Activated CD8-positive, alpha-beta T cell treated with anti-CD3 and anti-CD28 coated beads, Interleukin-2, amount 10 ng/mL, durations not matched to agents 7 days and 5 days (primary cell): ENCODE data around the gene CDCA4. TPM values are rescaled to one million over a fixed set of nuclear protein-coding genes. Genes with fewer than 3 reads are reported as not detected.

ENCODE experiments used
- ATAC-seq: fragments of 150-1000 bp; cut with Tn5 transposase; one replicate; pipeline ENCODE4 v1.10.0; 2021; ENCODE audit warnings: moderate library complexity
- CTCF ChIA-PET: fragments of 350-600 bp; sonication (Branson Sonifier 250); formaldehyde crosslinking; loops from one replicate; lab custom pipeline; 2021; ENCODE audit warnings: antibody characterized with exemption; lab: Charles Lee
- POLR2A ChIA-PET: fragments of 350-600 bp; sonication (Branson Sonifier 250); formaldehyde crosslinking; loops from one replicate; lab custom pipeline; 2021; ENCODE audit warnings: antibody characterized with exemption; lab: Charles Lee
- DNase-seq: peaks from one replicate; pipeline ENCODE4 v3.0.0-alpha.2; 2020
- H3K27ac Mint-ChIP-seq: one replicate; pipeline ENCODE4 v1.8.0; 2021; ENCODE audit warnings: mild to moderate bottlenecking, mixed read lengths
- H3K27me3 Mint-ChIP-seq: one replicate; pipeline ENCODE4 v1.8.0; 2021; ENCODE audit warnings: low read depth, mixed read lengths
- H3K36me3 Mint-ChIP-seq: one replicate; pipeline ENCODE4 v1.8.0; 2021; ENCODE audit warnings: low read depth, mixed read lengths
- H3K4me1 Mint-ChIP-seq: one replicate; pipeline ENCODE4 v1.8.0; 2021; ENCODE audit warnings: low read depth, mixed read lengths
- H3K4me3 Mint-ChIP-seq: one replicate; pipeline ENCODE4 v1.8.0; 2021; ENCODE audit warnings: mild to moderate bottlenecking, mixed read lengths
- H3K9me3 Mint-ChIP-seq: one replicate; pipeline ENCODE4 v1.8.0; 2022; ENCODE audit warnings: mixed read lengths; ENCODE audit not compliant: insufficient read depth
- total RNA-seq, 2 experiments: library from RNA; stranded (reverse); gene quantifications; one replicate each; pipeline ENCODE4 v1.2.3, GENCODE V29; 2021

CDCA4 gene
- total RNA-seq, 2 experiments from 2014 or later: 59.9 to 62.3 TPM

DNA sequence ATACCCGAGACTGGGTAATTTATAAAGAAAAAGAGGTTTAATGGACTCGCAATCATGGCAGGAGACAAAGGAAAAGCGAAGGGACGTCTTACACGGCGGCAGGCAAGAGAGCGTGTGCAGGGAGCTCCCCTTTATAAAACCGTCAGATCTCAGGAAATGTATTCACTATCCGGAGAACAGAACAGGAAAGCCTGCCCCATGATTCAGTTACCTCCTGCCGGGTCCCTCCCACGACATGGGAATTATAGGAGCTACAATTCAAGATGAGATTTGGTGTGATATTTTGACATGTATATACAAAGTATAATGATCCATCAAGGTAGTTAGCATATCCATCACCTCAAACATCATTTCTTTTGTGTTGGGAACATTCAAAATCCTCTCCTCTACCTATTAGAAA is 2.3 kb upstream of the CDCA4 start:
- ChIA-PET CTCF (interaction anchor here (1.2 kb wide), 1 partner anchor 33 kb away, joined by 3 read pairs; no protein-coding TSS in a partner anchor), POLR2A (interaction anchor here (1.1 kb wide), 1 partner anchor 278 kb away, joined by 7 read pairs; no protein-coding TSS in a partner anchor)
- no peaks in the 10 kb centered on the region for H3K9me3 Mint-ChIP-seq
- DNase-seq: no peak
- H3K4me3 Mint-ChIP-seq: peak overlapping the region; percentile 16
- peaks cover 56% of the 10 kb centered on the region for H3K4me1 Mint-ChIP-seq
- no peaks in the 10 kb centered on the region for H3K27me3 Mint-ChIP-seq
- H3K36me3 Mint-ChIP-seq: peaks cover 28% of the 10 kb centered on the region
- ATAC-seq: no peak
- H3K27ac Mint-ChIP-seq: no peak overlapping the region

DNA sequence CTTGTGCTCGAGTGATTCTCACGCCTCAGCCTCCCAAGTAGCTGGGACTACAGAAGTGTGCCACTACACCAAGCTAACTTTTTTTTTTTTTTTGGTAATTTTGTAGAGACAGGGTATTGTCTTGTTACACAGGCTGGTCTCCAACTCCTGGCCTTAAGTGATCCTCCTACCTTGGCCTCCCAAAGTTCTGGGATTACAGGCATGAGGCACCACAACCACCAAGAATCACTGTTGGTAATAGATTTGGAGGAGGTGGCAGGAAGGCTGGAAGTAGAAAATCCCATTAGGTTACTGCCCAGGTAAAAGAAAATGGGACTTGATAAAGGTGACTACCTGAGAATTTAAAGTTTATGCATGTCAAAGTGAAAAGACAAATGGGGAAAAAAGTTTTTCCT is 1.4 kb upstream of the CDCA4 start:
- ATAC-seq: no peak
- ChIA-PET CTCF (interaction anchor here (1.2 kb wide), 1 partner anchor 32 kb away, joined by 3 read pairs; no protein-coding TSS in a partner anchor), POLR2A (no interaction called here)
- Mint-ChIP-seq H3K27me3 (no peaks in the 10 kb centered on the region), H3K27ac (peak overlapping the region; percentile 85), H3K4me3 (peak overlapping the region; percentile 93), H3K36me3 (peaks cover 33% of the 10 kb centered on the region), H3K4me1 (peaks cover 62% of the 10 kb centered on the region), H3K9me3 (no peaks in the 10 kb centered on the region)
- DNase-seq: no peak

DNA sequence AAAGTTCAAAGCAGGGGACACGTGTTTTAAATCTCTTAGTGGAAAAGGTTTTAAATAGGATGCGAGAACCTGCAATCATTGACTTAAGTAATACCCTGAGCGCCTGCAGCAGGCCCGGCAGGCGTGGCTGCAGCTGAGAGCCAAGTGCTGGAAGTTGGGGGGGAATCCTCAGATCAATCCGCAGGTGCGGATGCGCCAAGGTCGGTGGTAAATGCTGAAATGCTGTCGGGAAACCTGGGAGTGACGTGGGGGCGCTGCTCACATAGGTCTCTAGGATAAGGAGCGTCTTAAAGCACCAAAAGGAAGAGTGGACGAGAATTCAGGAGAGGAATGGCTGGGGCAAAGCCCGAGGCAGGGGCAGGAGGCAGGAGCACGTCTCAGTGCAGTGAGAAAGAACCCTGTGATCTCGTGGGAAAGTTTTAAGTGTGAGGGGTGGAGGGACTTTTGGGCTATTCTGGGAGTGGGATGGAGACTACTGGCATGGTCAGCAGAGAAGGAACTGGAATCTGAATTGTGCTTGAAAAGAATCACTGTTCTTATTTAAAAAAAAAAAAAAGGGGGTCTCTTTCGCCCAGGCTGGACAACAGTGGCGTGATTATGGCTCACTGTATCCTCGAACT is 883 bp upstream of the CDCA4 start:
- CTCF ChIA-PET: interaction anchor here (1.0 to 3.3 kb wide), 4 partner anchors 10 to 64 kb away, joined by 3 to 36 read pairs (median 5); no protein-coding TSS in a partner anchor
- Mint-ChIP-seq H3K36me3 (peaks cover 34% of the 10 kb centered on the region), H3K9me3 (no peaks in the 10 kb centered on the region), H3K4me1 (peaks cover 62% of the 10 kb centered on the region), H3K27me3 (no peaks in the 10 kb centered on the region), H3K27ac (peak overlapping the region; percentile 85), H3K4me3 (peak overlapping the region; percentile 93)
- ATAC-seq (peak; percentile 1), DNase-seq (peak; percentile 52)
- POLR2A ChIA-PET: interaction anchor here (1.0 to 2.9 kb wide), 6 partner anchors 10 to 44 kb away, joined by 3 to 15 read pairs (median 5); partner anchors contain the start of gene GPR132

- no peaks in the 10 kb centered on the region for H3K27me3 Mint-ChIP-seq
- CTCF ChIA-PET: interaction anchor here (0.8 to 3.3 kb wide), 5 partner anchors 11 to 45 kb away, joined by 3 to 36 read pairs (median 5); no protein-coding TSS in a partner anchor
Measured at GRCh38 chr14:105019861-105020814, 745 bp downstream of the CDCA4 start.

GRCh38 chr14:105018414-105018813 is 2.5 kb downstream of the CDCA4 start:
- peak overlapping the region; percentile 92 for H3K4me3 Mint-ChIP-seq
- peak overlapping the region; percentile 60 for H3K27ac Mint-ChIP-seq
- H3K27me3 Mint-ChIP-seq: no peaks in the 10 kb centered on the region
- peaks cover 67% of the 10 kb centered on the region for H3K4me1 Mint-ChIP-seq
- no peaks in the 10 kb centered on the region for H3K9me3 Mint-ChIP-seq
- peaks cover 48% of the 10 kb centered on the region for H3K36me3 Mint-ChIP-seq
- POLR2A ChIA-PET: interaction anchor here (0.9 to 1.0 kb wide), 2 partner anchors 28 to 33 kb away, joined by 4 read pairs; no protein-coding TSS in a partner anchor
- no peak for DNase-seq
- CTCF ChIA-PET: interaction anchor here (1.0 to 3.3 kb wide), 3 partner anchors 27 to 68 kb away, joined by 3 to 36 read pairs (median 3); partner anchors contain the start of gene GPR132
- no peak for ATAC-seq

More at GRCh38 chr14:105019861-105020814, 745 bp downstream of the CDCA4 start:
- peak overlapping the region; percentile 92 for H3K4me3 Mint-ChIP-seq
- peaks cover 67% of the 10 kb centered on the region for H3K4me1 Mint-ChIP-seq
- ATAC-seq: peak; percentile 19
- H3K36me3 Mint-ChIP-seq: peaks cover 45% of the 10 kb centered on the region
- peak; percentile 60 for DNase-seq
- POLR2A ChIA-PET: interaction anchor here (0.6 to 2.9 kb wide), 16 partner anchors 11 to 268 kb away, joined by 3 to 15 read pairs (median 4); partner anchors contain the start of gene GPR132
- no peaks in the 10 kb centered on the region for H3K9me3 Mint-ChIP-seq
- peak overlapping the region; percentile 91 for H3K27ac Mint-ChIP-seq

DNA sequence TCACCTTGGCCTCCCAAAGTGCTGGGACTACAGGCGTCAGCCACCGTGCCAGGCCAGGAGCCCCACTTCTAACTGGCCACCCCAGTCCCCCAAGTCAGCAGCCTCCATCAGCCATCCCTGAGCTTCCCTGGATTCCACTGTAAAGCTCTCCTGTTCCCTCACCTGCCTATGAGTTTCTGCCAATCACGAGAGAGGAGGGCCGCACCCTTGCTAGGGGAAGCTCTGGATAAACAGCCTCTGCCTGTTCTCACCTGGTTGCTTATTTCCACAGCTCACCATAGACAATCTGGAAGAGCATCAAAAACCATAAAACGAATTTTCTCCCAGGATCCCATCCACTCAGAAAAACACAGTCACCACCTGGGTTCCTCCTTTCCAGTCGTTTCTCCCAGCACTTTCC is 5.0 kb downstream of the CDCA4 start:
- H3K9me3 Mint-ChIP-seq: no peaks in the 10 kb centered on the region

GRCh38 chr14:105015242-105015641 is 5.6 kb downstream of the CDCA4 start:
- Mint-ChIP-seq H3K4me1 (peaks cover 64% of the 10 kb centered on the region), H3K27ac (peak overlapping the region; percentile 17), H3K4me3 (peak overlapping the region; percentile 3), H3K9me3 (no peaks in the 10 kb centered on the region), H3K27me3 (no peaks in the 10 kb centered on the region), H3K36me3 (peaks cover 65% of the 10 kb centered on the region)
- no peak for DNase-seq
- ChIA-PET CTCF (interaction anchor here (1.6 kb wide), 2 partner anchors 31 to 72 kb away, joined by 3 to 6 read pairs; no protein-coding TSS in a partner anchor), POLR2A (interaction anchor here (1.0 to 1.3 kb wide), 2 partner anchors 9 to 20 kb away, joined by 3 read pairs; no protein-coding TSS in a partner anchor)
- ATAC-seq: no peak

More for the DNA sequence above, 5.0 kb downstream of the CDCA4 start:
- ChIA-PET POLR2A (interaction anchor here (1.0 kb wide), 1 partner anchor 19 kb away, joined by 3 read pairs; no protein-coding TSS in a partner anchor), CTCF (interaction anchor here (1.6 kb wide), 2 partner anchors 30 to 72 kb away, joined by 3 to 6 read pairs; no protein-coding TSS in a partner anchor)
- peak overlapping the region; percentile 16 for H3K4me3 Mint-ChIP-seq
- peaks cover 66% of the 10 kb centered on the region for H3K36me3 Mint-ChIP-seq
- ATAC-seq (no peak), DNase-seq (no peak)
- peaks cover 64% of the 10 kb centered on the region for H3K4me1 Mint-ChIP-seq
- H3K27ac Mint-ChIP-seq: peak overlapping the region; percentile 64
- no peaks in the 10 kb centered on the region for H3K27me3 Mint-ChIP-seq

DNA sequence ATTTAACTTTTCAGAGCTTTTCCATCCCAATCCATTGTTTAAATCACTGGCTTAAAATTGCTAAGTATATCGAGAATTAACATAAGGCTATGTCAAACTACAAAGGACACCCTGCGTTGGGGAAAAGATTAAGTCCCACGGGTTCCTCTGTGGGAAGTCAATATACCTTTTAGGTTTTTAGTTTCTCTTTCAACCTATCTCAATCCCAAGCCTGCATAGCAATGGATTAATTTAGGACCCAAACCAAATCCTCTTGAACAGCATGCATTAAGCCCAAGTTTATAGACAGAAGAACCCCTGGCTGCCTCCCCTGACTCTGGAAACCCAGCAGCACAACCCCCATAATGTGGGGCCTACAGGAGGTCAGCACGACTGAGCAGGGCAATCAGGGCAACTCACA is 6.3 kb downstream of the CDCA4 start:
- ChIA-PET CTCF (no interaction called here), POLR2A (interaction anchor here (1.3 kb wide), 1 partner anchor 9 kb away, joined by 3 read pairs; no protein-coding TSS in a partner anchor)
- H3K27me3 Mint-ChIP-seq: no peaks in the 10 kb centered on the region
- ATAC-seq: no peak
- no peak overlapping the region for H3K27ac Mint-ChIP-seq
- H3K4me3 Mint-ChIP-seq: no peak overlapping the region
- H3K9me3 Mint-ChIP-seq: no peaks in the 10 kb centered on the region
- H3K4me1 Mint-ChIP-seq: peaks cover 62% of the 10 kb centered on the region
- no peak for DNase-seq
- peaks cover 64% of the 10 kb centered on the region for H3K36me3 Mint-ChIP-seq

DNA sequence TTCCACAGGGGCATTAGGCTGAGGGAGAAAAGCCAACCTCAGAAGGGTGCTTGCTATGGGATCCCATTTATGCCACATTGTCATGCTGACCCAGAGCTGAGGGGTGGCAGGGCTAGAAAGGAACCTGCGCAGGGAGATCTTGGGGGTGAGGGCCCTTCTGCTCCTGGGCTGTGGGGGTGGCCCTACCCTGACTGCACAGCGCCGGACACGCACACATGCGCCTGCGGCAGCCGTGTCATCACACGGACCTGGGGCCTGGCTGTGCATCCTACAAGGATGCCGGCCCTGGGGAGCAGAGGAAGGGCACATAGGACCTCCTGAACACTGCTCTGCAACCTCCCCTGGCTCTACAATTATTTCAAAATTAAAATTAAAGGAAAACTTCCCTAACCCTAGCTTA is 6.9 kb downstream of the CDCA4 start:
- POLR2A ChIA-PET: interaction anchor here (1.3 kb wide), 1 partner anchor 8 kb away, joined by 3 read pairs; no protein-coding TSS in a partner anchor
- CTCF ChIA-PET: no interaction called here
- H3K27me3 Mint-ChIP-seq: no peaks in the 10 kb centered on the region
- ATAC-seq (no peak), DNase-seq (no peak)
- no peak overlapping the region for H3K27ac Mint-ChIP-seq
- peaks cover 56% of the 10 kb centered on the region for H3K4me1 Mint-ChIP-seq
- peaks cover 59% of the 10 kb centered on the region for H3K36me3 Mint-ChIP-seq
- no peaks in the 10 kb centered on the region for H3K9me3 Mint-ChIP-seq
- H3K4me3 Mint-ChIP-seq: no peak overlapping the region

DNA sequence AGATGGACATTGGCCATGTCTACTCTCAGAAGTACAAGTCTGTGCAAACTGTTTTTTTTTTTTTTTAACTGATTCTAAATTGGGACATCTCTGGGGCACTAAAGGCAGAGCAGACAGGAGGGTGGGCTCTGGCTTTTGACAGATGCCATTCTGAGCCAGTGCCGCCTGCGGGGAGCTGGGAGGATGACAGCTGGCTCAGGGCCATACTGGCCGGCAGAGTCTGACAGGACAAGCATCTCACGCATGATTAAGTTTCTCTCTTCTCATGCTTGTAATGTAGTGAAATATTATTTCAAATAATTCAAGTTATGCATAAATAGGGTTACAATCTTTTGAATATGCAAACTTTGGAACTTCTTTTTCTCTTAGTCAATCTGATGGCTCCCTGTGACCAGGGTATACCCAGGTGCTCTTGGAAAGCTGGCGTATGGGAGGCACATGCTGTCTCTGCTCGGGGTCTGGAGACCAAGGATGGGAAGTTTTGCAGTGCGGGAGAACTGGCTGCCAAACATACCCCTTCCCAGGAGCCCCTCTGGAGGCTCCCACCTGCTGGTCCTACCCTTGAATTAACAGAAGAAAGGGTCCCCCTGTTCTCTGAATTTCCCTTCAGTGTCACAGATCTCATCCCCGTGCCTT is 7.6 kb downstream of the CDCA4 start:
- POLR2A ChIA-PET: no interaction called here
- peaks cover 52% of the 10 kb centered on the region for H3K36me3 Mint-ChIP-seq
- H3K4me3 Mint-ChIP-seq: no peak overlapping the region
- H3K27me3 Mint-ChIP-seq: no peaks in the 10 kb centered on the region
- H3K4me1 Mint-ChIP-seq: peaks cover 49% of the 10 kb centered on the region
- no peaks in the 10 kb centered on the region for H3K9me3 Mint-ChIP-seq
- CTCF ChIA-PET: interaction anchor here (1.5 kb wide), 1 partner anchor 12 kb away, joined by 3 read pairs; no protein-coding TSS in a partner anchor
- no peak for ATAC-seq
- no peak for DNase-seq
- peak overlapping the region; percentile 26 for H3K27ac Mint-ChIP-seq
